ENCODE data around the gene AADAC. TPM values are rescaled to one million over a fixed set of nuclear protein-coding genes. Genes with fewer than 3 reads are reported as not detected.

Gene AADAC
- total RNA-seq, 3 donors from 2014 or later = 4.5 TPM; not detected in 2

DNA sequence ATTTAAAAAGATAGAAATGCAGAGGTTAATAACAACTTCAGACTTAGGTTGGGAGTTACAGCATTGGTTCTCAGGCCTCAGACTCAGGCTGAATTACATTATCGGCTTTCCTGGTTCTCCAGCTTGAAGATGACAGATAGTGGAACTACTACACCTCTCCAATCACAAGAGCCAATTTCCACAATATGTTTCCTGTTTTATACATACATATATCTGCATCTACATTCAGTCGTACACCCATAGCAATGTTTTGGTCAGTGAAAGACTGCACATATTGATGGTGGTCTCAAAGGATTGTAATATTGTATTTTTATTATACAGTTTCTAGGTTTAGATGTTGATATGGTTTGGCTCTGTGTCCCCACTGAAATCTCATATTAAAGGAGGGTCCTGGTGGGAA is 44.7 kb upstream of the AADAC start:
- no peak overlapping the region for H3K4me3 ChIP-seq
- no peaks in the 10 kb centered on the region for H3K36me3 ChIP-seq
- DNase-seq (ENCODE audit: low spot score in 2 of 2) = no peak
- no peaks in the 10 kb centered on the region for H3K27me3 ChIP-seq
- no peaks in the 10 kb centered on the region for H3K4me1 ChIP-seq
- H3K9me3 ChIP-seq = no peaks in the 10 kb centered on the region
- peak overlapping the region; percentile 78 to 79 for H3K27ac ChIP-seq
- intact Hi-C loops (cut with DNase I; ENCODE audit: low total_unique reads) = no loop called here
- TF ChIP-seq POLR2A (IDR thresholded peaks at IDR 0.05) = no peak

DNA sequence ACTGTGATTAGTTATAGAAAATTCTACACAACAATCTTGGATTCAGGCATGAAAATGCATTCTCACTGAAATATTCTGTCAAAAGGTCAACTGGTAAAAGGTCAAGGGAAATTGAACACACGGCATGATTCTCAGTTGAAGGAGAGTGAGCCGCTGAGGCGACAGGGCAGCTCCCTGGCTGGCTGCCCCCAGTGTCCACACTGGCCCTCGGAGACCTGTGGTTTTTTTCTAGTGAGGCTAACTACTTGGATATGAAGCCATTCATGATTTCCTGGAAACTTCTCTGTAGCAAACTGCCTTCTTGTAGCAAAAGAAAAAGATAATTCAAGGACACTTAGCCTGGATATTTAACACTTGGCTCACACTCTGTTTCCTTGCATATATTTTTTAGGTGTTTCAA is 43.0 kb upstream of the AADAC start:
- H3K36me3 ChIP-seq = no peaks in the 10 kb centered on the region
- H3K4me3 ChIP-seq = no peak overlapping the region
- H3K27ac ChIP-seq = peak overlapping the region; percentile 78 to 84
- intact Hi-C loops (cut with DNase I; ENCODE audit: low total_unique reads) = no loop called here
- TF ChIP-seq POLR2AphosphoS5 (IDR thresholded peaks at IDR 0.05) (no peak), POLR2A (IDR thresholded peaks at IDR 0.05) (no peak)
- TF ChIP-seq, protein P1, sequence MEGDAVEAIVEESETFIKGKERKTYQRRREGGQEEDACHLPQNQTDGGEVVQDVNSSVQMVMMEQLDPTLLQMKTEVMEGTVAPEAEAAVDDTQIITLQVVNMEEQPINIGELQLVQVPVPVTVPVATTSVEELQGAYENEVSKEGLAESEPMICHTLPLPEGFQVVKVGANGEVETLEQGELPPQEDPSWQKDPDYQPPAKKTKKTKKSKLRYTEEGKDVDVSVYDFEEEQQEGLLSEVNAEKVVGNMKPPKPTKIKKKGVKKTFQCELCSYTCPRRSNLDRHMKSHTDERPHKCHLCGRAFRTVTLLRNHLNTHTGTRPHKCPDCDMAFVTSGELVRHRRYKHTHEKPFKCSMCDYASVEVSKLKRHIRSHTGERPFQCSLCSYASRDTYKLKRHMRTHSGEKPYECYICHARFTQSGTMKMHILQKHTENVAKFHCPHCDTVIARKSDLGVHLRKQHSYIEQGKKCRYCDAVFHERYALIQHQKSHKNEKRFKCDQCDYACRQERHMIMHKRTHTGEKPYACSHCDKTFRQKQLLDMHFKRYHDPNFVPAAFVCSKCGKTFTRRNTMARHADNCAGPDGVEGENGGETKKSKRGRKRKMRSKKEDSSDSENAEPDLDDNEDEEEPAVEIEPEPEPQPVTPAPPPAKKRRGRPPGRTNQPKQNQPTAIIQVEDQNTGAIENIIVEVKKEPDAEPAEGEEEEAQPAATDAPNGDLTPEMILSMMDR (IDR thresholded peaks at IDR 0.05) = no peak
- H3K9me3 ChIP-seq = no peaks in the 10 kb centered on the region
- H3K4me1 ChIP-seq = no peaks in the 10 kb centered on the region
- DNase-seq (ENCODE audit: low spot score in 2 of 2) = peak in 1 of 2 donors; percentile 18
- H3K27me3 ChIP-seq = no peaks in the 10 kb centered on the region

DNA sequence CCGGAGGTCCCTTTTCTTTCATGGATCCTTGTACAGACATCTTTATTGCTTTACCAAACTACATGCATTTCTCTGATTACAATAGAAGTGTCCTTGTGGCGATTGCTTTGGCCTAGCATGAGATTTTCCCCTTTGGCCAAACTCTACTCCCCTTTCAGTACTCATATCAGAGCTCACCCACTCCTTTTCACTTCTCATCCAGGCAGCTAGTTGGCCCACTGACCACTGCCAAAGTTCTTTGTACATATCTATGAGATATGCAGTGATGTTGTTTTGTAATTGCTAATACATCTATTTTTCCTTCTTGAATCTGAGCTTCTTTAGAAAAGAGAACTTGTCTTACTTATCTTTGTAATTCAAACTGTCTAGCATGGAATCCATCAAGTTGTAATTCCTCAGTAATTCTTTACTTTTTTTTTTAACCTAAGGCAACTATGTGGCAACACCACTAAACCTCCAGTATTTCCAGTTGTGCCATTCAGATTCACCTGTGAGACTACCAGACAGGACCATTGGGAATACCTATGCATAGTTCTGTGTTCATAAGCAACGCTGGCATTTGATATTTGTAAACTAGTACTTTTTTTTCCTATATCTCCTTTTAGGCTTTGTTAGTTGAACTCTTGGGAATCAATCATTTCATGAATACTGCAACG is 41.0 kb upstream of the AADAC start:
- no peak overlapping the region for H3K27ac ChIP-seq
- intact Hi-C loops (cut with DNase I; ENCODE audit: low total_unique reads) = no loop called here
- TF ChIP-seq, protein P1 (IDR thresholded peaks at IDR 0.05) = no peak
- no peak for TF ChIP-seq POLR2AphosphoS5 (IDR thresholded peaks at IDR 0.05)
- TF ChIP-seq POLR2A (IDR thresholded peaks at IDR 0.05) = no peak

DNA sequence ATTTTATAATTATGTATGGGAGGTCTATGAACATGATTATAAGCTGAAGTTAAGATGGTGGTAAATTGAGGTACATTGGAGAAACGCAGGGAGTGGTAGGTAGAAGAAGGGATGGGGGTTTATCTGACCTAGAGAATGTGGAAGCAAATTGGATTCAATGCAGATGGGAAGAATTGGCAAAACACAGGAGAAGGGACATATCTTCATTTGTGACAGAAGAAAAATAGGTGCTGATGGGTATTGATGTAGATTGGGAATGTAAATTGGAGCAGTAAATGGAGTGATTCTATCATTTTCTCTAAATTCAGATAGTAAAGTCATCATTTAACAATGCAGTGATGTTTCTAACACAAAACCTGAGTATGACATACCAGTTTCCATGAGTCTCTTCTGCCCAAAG is 39.7 kb upstream of the AADAC start:
- Histone ChIP-seq H3K9me3 (no peaks in the 10 kb centered on the region), H3K4me1 (no peaks in the 10 kb centered on the region), H3K27ac (no peak overlapping the region), H3K27me3 (no peaks in the 10 kb centered on the region), H3K36me3 (no peaks in the 10 kb centered on the region), H3K4me3 (no peak overlapping the region)
- intact Hi-C loops (cut with DNase I; ENCODE audit: low total_unique reads) = no loop called here
- TF ChIP-seq, protein P1 (IDR thresholded peaks at IDR 0.05) = no peak
- TF ChIP-seq POLR2A (IDR thresholded peaks at IDR 0.05) (no peak), POLR2AphosphoS5 (IDR thresholded peaks at IDR 0.05) (no peak)
- DNase-seq (ENCODE audit: low spot score in 2 of 2) = no peak

More for the DNA sequence above, 41.0 kb upstream of the AADAC start:
- DNase-seq (ENCODE audit: low spot score in 2 of 2) = no peak
- Histone ChIP-seq H3K9me3 (no peaks in the 10 kb centered on the region), H3K27me3 (no peaks in the 10 kb centered on the region), H3K4me1 (no peaks in the 10 kb centered on the region), H3K36me3 (no peaks in the 10 kb centered on the region), H3K4me3 (no peak overlapping the region)

DNA sequence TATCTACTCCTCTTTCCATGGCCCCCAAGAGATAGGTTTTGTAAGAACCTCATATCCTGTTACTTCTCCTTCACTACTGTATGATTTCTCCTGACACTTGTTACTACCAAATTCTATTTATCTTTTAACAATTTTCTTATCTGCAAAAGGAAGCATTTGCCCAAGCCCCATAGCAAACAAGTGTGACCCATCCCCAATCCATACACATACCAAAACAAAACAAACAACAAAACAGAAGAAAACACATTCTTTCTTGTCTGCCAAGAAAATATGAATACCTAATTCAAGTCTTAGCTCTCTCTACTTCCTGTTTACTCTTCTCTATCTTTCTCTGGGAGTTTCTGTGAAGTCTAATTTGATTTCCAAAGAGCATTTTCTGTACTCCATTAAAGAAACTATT is 39.0 kb upstream of the AADAC start:
- Histone ChIP-seq H3K4me1 (no peaks in the 10 kb centered on the region), H3K27me3 (no peaks in the 10 kb centered on the region), H3K27ac (no peak overlapping the region), H3K4me3 (no peak overlapping the region), H3K36me3 (no peaks in the 10 kb centered on the region), H3K9me3 (no peaks in the 10 kb centered on the region)
- intact Hi-C loops (cut with DNase I; ENCODE audit: low total_unique reads) = no loop called here
- TF ChIP-seq, protein P1 (IDR thresholded peaks at IDR 0.05) = no peak
- TF ChIP-seq POLR2A (IDR thresholded peaks at IDR 0.05) (no peak), POLR2AphosphoS5 (IDR thresholded peaks at IDR 0.05) (no peak)
- DNase-seq (ENCODE audit: low spot score in 2 of 2) = no peak
